NB4 (cell line): ENCODE measurements around the gene BACH1.

Experiments
- DNase-seq: peaks from one replicate; pipeline ENCODE4 v3.0.0; 2010; ENCODE audit warnings: low read depth
- H3K4me3 ChIP-seq: one replicate; pipeline ENCODE4 v1.5.1; 2011; ENCODE audit warnings: mild to moderate bottlenecking, low read depth, low read length, moderate library complexity
- MYC ChIP-seq: IDR thresholded peaks from 2 replicates; pipeline ENCODE4 v1.6.1; 2011; ENCODE audit warnings: low read depth, low read length
- POLR2A ChIP-seq: IDR thresholded peaks from 2 replicates; pipeline ENCODE4 v1.6.1; 2011; ENCODE audit warnings: mild to moderate bottlenecking; ENCODE audit not compliant: insufficient read length; ENCODE audit errors: extremely low read depth
- TF ChIP-seq, protein P1 (sequence below): IDR thresholded peaks from one replicate; pipeline ENCODE4 v1.5.1; 2012; ENCODE audit warnings: low read depth, low read length
- TF ChIP-seq, protein P2 (sequence below): IDR thresholded peaks from 2 replicates; pipeline ENCODE4 v1.6.1; 2011; ENCODE audit warnings: low read depth, low read length

BACH1 gene

DNA sequence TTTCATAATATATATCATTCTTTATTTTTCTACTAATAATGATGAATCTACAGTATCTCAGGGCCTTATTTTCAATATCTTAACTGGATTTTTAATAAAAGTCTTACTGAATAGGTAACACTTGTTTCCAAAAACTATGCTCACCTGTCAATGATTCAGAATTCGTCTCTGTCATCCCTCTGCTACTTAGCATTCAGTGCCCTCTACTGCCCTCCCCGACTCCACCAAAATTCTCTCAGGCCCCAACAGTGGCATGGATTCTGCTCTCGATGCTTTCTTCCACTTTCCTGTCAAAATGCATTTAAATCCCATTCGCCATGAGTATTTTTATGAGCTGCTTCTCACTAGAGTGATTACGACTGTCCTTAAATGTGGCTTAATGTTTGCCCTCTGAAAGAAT, 10.5 kb upstream of the BACH1 start:
- no peak for DNase-seq
- TF ChIP-seq POLR2A, result no peak
- TF ChIP-seq, protein P1, sequence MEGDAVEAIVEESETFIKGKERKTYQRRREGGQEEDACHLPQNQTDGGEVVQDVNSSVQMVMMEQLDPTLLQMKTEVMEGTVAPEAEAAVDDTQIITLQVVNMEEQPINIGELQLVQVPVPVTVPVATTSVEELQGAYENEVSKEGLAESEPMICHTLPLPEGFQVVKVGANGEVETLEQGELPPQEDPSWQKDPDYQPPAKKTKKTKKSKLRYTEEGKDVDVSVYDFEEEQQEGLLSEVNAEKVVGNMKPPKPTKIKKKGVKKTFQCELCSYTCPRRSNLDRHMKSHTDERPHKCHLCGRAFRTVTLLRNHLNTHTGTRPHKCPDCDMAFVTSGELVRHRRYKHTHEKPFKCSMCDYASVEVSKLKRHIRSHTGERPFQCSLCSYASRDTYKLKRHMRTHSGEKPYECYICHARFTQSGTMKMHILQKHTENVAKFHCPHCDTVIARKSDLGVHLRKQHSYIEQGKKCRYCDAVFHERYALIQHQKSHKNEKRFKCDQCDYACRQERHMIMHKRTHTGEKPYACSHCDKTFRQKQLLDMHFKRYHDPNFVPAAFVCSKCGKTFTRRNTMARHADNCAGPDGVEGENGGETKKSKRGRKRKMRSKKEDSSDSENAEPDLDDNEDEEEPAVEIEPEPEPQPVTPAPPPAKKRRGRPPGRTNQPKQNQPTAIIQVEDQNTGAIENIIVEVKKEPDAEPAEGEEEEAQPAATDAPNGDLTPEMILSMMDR, result no peak
- TF ChIP-seq, protein P2, sequence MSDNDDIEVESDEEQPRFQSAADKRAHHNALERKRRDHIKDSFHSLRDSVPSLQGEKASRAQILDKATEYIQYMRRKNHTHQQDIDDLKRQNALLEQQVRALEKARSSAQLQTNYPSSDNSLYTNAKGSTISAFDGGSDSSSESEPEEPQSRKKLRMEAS, result no peak
- TF ChIP-seq MYC, result no peak
- H3K4me3 ChIP-seq, result no peak overlapping the region

DNA sequence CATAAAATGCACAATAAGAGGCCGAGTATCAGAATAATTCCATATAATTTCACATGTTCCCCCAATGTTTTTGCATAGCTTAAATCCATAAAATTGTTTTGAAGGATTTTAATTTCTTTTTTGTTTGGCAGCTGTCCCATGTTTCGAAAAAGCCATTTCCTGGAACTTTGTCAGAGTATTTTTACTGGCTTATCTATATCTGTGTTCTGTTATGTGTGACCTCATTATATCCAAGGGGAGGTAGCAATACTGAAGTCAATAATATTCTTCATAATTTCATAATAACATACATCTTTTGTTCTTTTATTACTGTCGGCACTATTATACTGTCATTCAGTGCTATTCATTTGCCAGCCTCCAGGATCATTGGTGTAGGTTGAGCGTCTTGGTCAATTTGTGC, 9.4 kb upstream of the BACH1 start:
- no peak for DNase-seq
- TF ChIP-seq, protein P1, result no peak
- no peak for TF ChIP-seq MYC
- TF ChIP-seq POLR2A, result no peak
- TF ChIP-seq, protein P2, result no peak
- no peak overlapping the region for H3K4me3 ChIP-seq

DNA sequence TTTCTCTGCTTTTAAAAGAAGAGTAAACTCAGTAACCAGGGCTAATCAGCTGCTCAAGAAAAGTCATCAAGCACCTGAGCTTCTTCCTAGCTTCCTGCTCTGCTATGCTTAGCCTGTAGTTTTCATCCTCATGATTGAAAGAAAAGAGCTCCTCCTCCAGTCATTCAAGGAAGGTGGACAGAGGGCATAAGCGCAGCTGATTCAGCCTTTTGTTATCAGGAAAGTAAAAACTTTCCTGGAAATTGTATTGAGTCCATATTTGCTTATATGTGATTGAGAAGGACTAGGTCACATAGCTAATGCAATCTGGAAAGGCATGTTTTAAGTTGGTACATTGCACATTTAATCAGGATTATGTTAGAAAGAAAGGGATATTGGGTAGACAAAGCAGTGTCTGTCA, 8.5 kb upstream of the BACH1 start:
- DNase-seq, result no peak
- TF ChIP-seq, protein P1, result no peak

DNA sequence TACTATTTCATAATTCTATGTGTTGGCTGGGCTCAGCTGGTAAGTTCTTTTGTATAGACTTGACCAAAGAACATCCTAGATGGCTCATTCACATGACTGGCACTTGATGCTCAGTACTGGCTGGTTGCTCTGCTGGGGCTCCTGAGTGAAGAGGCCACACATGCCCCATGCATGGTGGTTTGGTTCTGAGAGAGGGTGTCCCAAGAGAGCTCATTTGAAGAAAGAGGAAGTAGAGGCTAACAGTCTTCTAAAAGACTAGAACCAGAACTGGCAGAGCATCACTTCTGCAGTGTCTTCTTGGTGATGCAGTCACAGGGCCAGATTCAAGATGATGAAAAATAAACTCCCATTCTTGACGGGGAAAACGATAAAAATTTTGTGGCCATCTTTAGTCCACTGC, 5.2 kb upstream of the BACH1 start:
- DNase-seq, result peak; percentile 93
- TF ChIP-seq POLR2A (no peak), MYC (no peak)
- TF ChIP-seq, protein P1, result no peak
- TF ChIP-seq, protein P2, result peak; percentile 73

More for the DNA sequence above, 8.5 kb upstream of the BACH1 start:
- H3K4me3 ChIP-seq, result no peak overlapping the region

DNA sequence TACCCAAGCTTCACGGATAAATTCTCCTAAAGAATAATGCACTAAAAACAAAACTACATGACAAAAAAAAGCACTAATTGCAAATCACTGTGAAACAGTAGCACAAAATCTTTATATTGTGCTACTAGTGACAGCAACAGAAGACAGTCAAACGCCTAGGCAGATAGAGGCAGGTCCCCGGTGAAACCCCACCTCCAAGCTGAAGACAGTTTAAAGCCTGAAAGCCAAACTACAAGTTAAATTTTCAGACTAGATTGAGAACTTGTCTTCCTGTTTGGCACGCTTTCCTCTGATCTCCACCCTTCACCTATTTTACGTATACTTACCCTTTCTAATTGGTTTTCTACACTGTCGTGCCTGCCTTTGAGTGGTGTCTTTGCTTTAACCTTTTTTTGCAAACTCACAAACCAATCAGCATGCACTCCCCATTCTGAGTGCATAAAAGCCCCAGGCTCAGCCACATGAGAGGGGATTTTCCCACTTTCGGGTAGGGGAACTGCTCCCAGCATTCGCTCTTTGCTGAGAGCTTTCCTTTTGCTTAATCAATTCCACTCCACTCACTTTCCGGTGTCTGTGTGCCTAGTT, 3.6 kb upstream of the BACH1 start:
- no peak overlapping the region for H3K4me3 ChIP-seq
- no peak for DNase-seq
- no peak for TF ChIP-seq MYC
- TF ChIP-seq, protein P1, result no peak
- TF ChIP-seq, protein P2, result no peak
- TF ChIP-seq POLR2A, result no peak

More for the DNA sequence above, 5.2 kb upstream of the BACH1 start:
- H3K4me3 ChIP-seq, result no peak overlapping the region

DNA sequence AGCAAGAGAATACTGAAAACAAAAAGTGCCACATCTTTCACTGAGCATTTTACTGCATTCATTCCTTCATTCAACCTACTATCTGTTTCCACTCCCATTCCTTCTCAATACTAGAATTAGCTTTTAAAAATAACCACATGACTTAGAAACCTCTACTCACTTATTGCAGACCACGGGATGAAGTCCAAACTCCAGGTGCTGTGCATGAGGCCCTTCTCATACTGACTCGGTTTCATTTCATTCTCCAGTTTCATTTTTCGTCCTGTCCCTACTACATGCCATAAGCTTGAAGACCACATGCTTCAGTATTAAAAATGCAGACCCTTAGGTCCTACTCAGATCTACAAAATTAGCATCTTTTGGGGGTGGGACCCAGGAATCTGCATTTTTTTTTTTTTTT, 2.3 kb upstream of the BACH1 start:
- TF ChIP-seq, protein P2, result no peak
- no peak for TF ChIP-seq POLR2A
- TF ChIP-seq MYC, result no peak
- TF ChIP-seq, protein P1, result no peak
- no peak for DNase-seq
- H3K4me3 ChIP-seq, result no peak overlapping the region
